Frontal cortex (tissue), 4 donors: ENCODE results near the gene USP1. TPM values are rescaled to one million over a fixed set of nuclear protein-coding genes. Genes with fewer than 3 reads are reported as not detected.

ENCODE experiments used
- DNase-seq, 2 donors: peaks; one replicate each; pipeline ENCODE4 v3.0.0; 2012; ENCODE audit warnings: low spot score in 2 of 2
- FAIRE-seq: peaks from 2 replicates; lab custom pipeline; 2012; peaks lifted over from hg19 to GRCh38; lab: Jason Lieb, UNC
- total RNA-seq: library from RNA; depleted of rRNA; stranded (reverse); fragments of >200 nt; gene quantifications from one replicate; pipeline ENCODE4 v1.2.3, GENCODE V29; 2014
- donor health status: control.
- donor health status: control.
- donor health status: control.

Gene USP1
- total RNA-seq, 1 donor from 2014 or later = 59.5 TPM

- no peak for FAIRE-seq
- no peak for DNase-seq
Observed at GRCh38 chr1:62467092-62467491, 30.2 kb downstream of the USP1 start.

DNA sequence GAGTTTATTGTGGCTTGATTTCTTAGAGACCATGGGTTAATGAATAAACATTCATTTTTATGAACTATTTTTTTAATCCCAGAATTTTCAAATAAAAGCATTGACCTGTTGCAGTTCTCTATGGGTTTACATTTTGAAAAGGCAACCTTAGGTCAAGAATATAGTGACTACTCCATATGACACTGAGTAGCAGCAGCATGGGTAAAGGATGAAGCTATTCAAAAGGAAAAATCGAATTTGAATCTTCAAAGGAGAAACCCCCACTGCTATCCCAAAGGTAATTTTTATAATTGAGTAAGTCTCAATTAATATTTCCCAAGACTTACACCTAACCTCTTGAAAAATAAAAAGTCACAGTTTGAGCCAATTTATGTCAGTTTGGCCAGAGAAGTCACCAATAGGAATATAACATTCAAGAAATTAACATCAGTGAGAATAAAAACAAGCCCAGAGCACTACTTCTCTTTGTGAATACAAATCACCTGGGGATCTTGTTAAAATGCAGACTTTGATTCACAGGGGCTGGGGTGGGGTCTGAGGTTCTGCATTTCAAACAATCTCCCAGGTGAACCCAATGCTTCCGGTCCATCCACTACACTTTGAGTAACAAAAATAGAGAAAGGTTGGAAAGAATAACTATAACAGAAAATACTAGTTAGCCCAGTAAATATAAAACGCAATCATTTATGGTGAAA, 39.8 kb downstream of the USP1 start:
- FAIRE-seq (no peak), DNase-seq (no peak)

- no peak for FAIRE-seq
Observed at GRCh38 chr1:62481681-62482080, 44.8 kb downstream of the USP1 start.

GRCh38 chr1:62484824-62485468, 48.1 kb downstream of the USP1 start:
- FAIRE-seq (no peak), DNase-seq (no peak)

More at GRCh38 chr1:62481681-62482080, 44.8 kb downstream of the USP1 start:
- no peak for DNase-seq

- DNase-seq = no peak
- no peak for FAIRE-seq
Observed at GRCh38 chr1:62487956-62488355, 51.1 kb downstream of the USP1 start.

DNA sequence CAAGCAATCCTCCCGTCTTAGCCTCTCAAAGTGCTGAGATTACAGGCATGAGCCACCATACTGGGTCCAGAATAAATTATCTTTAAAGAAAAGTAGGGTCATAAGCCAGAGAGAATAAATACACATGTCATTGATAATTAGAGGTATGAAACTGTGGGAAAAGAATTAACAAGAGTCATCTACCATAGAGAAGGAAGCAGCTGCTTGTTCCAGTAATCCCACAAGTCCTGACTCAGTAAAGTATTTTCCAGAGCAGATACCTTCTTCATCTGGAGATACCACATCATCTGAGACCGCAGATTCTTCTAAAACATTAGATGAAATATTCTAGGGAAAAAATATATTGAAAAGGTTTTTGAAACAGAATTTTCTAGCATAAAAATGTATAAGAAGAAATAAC, 55.7 kb downstream of the USP1 start:
- no peak for DNase-seq
- FAIRE-seq = no peak

GRCh38 chr1:62493656-62494055, 56.8 kb downstream of the USP1 start:
- FAIRE-seq = no peak

DNA sequence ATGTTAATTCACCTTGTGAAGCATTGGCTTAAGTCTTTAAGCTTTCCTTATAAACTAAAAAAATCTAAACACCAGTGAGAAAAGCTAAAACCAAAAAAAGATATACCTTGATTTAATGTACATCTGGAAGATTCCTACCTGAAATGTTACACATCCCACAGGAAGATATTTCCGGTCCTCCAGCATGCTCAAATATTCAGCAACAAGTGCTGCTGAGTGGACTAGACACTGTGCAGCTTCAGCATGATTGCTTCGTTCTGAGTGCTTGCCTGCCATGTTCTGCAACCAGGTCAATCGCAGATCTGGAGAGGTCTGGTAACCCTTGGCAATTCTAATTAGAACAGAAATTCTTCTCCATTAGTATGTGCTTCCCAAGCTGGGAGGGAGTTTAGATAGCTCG, 57.3 kb downstream of the USP1 start:
- no peak for DNase-seq
- FAIRE-seq = no peak

More at GRCh38 chr1:62493656-62494055, 56.8 kb downstream of the USP1 start:
- no peak for DNase-seq

DNA sequence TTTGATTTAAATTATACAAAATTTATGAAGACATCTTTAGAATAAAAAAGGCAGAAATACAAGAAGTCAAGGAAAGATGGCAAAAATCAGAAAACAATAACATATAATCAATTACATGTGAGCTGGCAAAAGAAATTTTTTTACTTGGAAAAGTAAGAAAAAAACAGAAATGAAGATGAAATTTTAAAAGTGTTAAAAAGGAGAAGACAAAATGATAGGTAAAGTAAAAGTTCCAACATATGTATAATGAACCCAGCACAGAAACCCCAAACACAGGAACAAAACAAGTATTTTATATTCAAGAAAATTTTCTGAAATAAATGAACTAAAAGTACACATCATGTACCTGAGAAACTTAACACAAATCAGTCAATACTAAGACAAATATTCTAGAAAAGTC, 63.4 kb downstream of the USP1 start:
- FAIRE-seq (peak; percentile 83), DNase-seq (no peak)

Other genes starting within 250 kb of the USP1 start
- 0.41 TPM for gene L1TD1, start 242.2 kb upstream of the USP1 start, total RNA-seq
- 1.2 TPM for gene KANK4, start 117.6 kb upstream of the USP1 start, total RNA-seq
- gene ANGPTL3, start 160.5 kb downstream of the USP1 start, total RNA-seq = not detected